Omental fat pad (tissue), 4 donors: ENCODE results near the gene APAF1. TPM values are rescaled to one million over a fixed set of nuclear protein-coding genes. Genes with fewer than 3 reads are reported as not detected.

Experiments
- ATAC-seq: fragments of 150-250 bp; one replicate; pipeline ENCODE4 v1.9.1; 2016; ENCODE audit warnings: mild to moderate bottlenecking, moderate library complexity; ENCODE audit not compliant: low FRiP score
- DNase-seq: peaks from one replicate; pipeline ENCODE4 v3.0.0-alpha.2; 2019; ENCODE audit warnings: low spot score
- total RNA-seq, 4 donors: library from RNA; depleted of rRNA; stranded (reverse); fragments of >200 nt; gene quantifications; one replicate each; pipeline ENCODE4 v1.1.0, GENCODE V29; 2016
- TF ChIP-seq, protein P1 (sequence below), 3 donors: fragments of 450-650 bp; IDR thresholded peaks; one replicate each; pipeline ENCODE4 v1.5.1; 2016 to 2017; ENCODE audit warnings: antibody characterized with exemption in 3 of 3, mild to moderate bottlenecking in 3 of 3, moderate library complexity in 2 of 3

Gene APAF1
- total RNA-seq, 4 donors from 2014 or later, result 8.4 to 24.3 (median 15.5) TPM

DNA sequence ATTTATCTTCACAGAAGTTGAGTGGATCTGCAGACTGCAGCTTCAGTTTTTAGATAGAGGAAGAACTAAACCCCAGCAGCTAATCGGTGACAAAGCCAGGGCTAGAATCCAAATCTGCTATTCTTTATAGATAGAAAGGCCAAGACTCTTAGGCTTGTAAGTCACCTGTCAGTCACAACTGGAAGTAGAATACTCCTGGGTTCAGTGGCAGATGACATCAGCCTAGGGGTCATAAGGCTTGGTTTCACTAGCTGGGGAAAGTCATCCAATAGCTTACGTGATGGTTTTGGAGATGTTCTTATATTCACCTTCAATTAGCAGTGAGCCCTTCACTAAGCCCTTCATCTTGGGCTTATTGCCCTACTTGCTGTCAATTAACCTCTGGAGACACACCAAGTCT is 93.4 kb downstream of the APAF1 start:
- TF ChIP-seq, protein P1, sequence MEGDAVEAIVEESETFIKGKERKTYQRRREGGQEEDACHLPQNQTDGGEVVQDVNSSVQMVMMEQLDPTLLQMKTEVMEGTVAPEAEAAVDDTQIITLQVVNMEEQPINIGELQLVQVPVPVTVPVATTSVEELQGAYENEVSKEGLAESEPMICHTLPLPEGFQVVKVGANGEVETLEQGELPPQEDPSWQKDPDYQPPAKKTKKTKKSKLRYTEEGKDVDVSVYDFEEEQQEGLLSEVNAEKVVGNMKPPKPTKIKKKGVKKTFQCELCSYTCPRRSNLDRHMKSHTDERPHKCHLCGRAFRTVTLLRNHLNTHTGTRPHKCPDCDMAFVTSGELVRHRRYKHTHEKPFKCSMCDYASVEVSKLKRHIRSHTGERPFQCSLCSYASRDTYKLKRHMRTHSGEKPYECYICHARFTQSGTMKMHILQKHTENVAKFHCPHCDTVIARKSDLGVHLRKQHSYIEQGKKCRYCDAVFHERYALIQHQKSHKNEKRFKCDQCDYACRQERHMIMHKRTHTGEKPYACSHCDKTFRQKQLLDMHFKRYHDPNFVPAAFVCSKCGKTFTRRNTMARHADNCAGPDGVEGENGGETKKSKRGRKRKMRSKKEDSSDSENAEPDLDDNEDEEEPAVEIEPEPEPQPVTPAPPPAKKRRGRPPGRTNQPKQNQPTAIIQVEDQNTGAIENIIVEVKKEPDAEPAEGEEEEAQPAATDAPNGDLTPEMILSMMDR (IDR thresholded peaks at IDR 0.05), result no peak
- DNase-seq (no peak), ATAC-seq (no peak)

DNA sequence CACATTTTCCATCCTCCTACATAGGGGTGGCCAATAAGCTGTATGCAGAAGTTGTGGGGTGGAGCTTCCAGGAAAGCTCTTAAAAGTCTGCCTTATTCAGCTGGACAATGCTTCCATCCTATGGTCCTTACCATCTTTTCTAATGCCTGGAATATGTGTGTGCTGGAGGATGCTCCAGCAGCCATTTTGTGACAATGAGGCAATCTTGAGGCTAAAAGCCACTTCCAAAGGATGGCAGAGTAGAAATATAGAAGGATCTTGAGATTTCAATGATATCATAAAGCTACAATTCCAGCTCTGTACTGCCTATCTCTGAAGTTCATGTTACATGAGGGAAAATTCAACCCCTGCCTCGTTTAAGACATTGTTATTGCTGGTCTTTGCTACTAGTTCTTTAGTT is 95.7 kb downstream of the APAF1 start:
- DNase-seq, result no peak
- no peak for ATAC-seq
- TF ChIP-seq, protein P1 (IDR thresholded peaks at IDR 0.05), result no peak

DNA sequence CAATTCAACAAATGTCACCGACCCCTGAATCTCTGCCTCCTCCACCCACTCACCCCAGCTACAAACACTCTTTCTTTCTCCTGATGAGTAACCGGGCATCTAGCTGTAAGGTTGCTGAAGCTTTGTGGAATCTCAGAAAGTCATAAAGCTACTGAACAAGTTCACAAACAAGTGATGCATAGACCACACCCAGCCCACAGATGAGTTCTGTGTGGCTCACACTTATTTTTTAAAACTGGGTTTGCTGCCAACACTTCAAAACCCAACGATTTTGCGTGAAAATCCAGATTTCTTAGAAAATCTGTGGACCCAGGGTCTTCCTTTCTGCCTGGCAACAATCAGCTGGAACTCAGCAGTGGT is 96.1 kb downstream of the APAF1 start:
- TF ChIP-seq, protein P1 (IDR thresholded peaks at IDR 0.05), result no peak
- DNase-seq, result no peak

DNA sequence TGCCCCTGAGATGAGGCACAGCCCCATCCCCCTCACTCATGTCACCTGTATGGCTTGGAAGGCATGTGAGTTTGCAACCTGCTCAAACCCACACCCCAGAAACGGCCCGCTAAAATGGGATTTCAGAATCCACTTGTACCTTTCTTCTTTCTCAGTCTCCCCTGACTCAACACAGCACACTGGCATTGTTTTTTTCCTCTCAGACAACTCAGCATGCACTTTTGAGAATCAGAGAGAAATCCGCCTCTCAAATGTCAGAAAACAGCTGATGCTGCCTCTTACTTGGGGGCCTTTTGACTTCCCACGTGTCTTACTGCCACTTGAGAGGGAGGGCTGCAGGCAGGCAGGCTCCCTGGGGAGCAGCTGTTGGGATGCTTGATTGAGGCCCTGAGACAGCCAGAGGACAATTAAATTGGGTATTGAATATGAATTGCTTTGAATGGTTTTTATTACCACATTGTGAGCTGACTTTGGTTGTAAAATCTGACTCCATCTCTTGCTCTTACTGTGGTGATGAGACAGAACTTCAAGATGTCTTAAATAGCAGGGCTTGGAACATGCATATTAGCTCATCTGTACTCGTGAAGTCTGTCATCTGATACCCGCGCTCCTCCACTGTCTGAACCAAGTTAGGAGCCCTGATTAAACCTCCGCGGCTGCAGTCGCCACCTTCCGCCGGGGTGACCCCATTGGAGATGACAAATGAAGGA is 96.6 kb downstream of the APAF1 start:
- TF ChIP-seq, protein P1 (IDR thresholded peaks at IDR 0.05), result no peak
- ATAC-seq, result no peak
- DNase-seq, result no peak

More for the DNA sequence above, 96.1 kb downstream of the APAF1 start:
- no peak for ATAC-seq

DNA sequence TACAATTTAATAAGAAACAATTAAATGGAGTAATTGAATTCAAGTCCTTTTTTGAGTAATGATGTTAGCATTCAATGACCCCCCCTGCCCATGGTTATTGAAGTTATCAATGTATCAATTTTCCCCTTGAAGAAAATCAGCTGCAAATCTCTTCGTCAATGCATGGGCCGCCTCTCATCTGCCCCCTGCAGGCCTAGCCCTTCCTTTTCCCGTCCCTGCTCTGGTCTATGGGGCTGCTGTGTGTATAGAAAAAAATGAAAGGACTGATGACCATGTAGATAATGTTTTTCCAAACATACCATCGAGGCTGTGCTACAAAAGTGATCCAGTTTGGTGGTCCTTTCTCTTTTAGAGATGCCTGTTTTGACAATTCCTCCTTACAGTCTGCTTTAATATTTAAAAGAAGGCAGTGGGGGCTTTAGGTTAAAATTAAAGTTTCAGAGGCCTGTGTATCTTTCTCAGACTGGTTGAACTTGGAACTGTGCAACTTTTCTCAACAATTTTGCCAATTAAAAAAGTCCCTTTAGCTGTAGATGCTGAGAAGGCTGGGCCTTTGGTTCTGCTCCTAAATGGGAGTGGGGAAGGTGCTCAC is 98.4 kb downstream of the APAF1 start:
- TF ChIP-seq, protein P1 (IDR thresholded peaks at IDR 0.05), result no peak
- no peak for ATAC-seq
- no peak for DNase-seq

DNA sequence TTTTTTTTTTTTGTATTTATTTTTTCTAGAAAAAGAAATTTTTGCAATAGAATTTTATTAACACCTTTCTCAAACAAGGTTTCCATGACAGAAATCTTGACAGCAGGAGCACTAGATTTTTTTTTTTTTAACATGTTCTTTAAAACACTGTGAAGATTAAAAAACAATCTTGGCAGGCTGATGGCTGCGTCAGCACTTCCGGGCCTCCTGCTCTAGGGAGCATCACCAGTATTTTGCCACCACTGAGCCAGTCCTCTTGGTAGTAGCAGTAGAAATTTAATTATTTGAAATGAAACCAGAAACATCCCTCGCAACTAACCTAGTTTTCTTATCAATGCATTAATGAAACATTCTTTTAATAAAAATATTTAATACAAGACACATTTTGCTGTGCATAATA is 99.6 kb downstream of the APAF1 start:
- TF ChIP-seq, protein P1 (IDR thresholded peaks at IDR 0.05), result no peak
- ATAC-seq (no peak), DNase-seq (no peak)
